HEK293 (cell line): ENCODE data around the gene IQCH.

ENCODE experiments used
- ATF2 ChIP-seq: fragments of 450-650 bp; formaldehyde crosslinking; IDR thresholded peaks from 2 replicates; pipeline ENCODE4 v1.5.1; 2016; ENCODE audit warnings: missing biosample characterization, missing genetic modification characterization, low read depth
- CTCF ChIP-seq: fragments of 450-650 bp; formaldehyde crosslinking; IDR thresholded peaks from 2 replicates; pipeline ENCODE4 v1.5.1; 2016; ENCODE audit warnings: missing biosample characterization, missing genetic modification characterization
- ZFP41 ChIP-seq: fragments of 450-650 bp; formaldehyde crosslinking; IDR thresholded peaks from 2 replicates; pipeline ENCODE4 v1.5.1; 2016; ENCODE audit warnings: missing biosample characterization, missing genetic modification characterization, borderline replicate concordance
- ZNF175 ChIP-seq: fragments of 450-650 bp; formaldehyde crosslinking; IDR thresholded peaks from 2 replicates; pipeline ENCODE4 v1.5.1; 2016; ENCODE audit warnings: missing biosample characterization, missing genetic modification characterization
- ZNF768 ChIP-seq: fragments of 450-650 bp; formaldehyde crosslinking; IDR thresholded peaks from 2 replicates; pipeline ENCODE4 v1.5.1; 2018; ENCODE audit warnings: missing biosample characterization, mild to moderate bottlenecking, missing genetic modification characterization
- TF ChIP-seq, protein P1 (sequence below): fragments of 450-650 bp; formaldehyde crosslinking; IDR thresholded peaks from 2 replicates; pipeline ENCODE4 v1.5.1; 2016; ENCODE audit warnings: missing biosample characterization, missing genetic modification characterization

GRCh38 chr15:67397139-67397538 is 142.6 kb downstream of the IQCH start:
- TF ChIP-seq ATF2 (tag by site-specific recombination) (no peak), ZFP41 (tag by site-specific recombination) (no peak), ZNF175 (no peak), CTCF (tag by site-specific recombination) (no peak), ZNF768 (tag by site-specific recombination) (no peak)
- TF ChIP-seq, protein P1, sequence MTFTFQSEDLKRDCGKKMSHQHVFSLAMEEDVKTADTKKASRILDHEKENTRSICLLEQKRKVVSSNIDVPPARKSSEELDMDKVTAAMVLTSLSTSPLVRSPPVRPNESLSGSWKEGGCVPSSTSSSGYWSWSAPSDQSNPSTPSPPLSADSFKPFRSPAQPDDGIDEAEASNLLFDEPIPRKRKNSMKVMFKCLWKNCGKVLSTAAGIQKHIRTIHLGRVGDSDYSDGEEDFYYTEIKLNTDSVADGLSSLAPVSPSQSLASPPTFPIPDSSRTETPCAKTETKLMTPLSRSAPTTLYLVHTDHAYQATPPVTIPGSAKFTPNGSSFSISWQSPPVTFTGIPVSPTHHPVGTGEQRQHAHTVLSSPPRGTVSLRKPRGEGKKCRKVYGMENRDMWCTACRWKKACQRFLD (tag by site-specific recombination), result no peak
